Spleen (tissue), 11 donors: ENCODE data around the gene OGG1. TPM values are rescaled to one million over a fixed set of nuclear protein-coding genes. Genes with fewer than 3 reads are reported as not detected.

Source experiments
- DNase-seq: peaks from one replicate; pipeline ENCODE4 v3.0.0-alpha.2; 2020
- H3K27ac ChIP-seq, 8 donors: fragments of 200-600 bp; sonication (generic) in 7 of 8; 1 replicate in 4 of 8; 2 replicates in 4 of 8; pipeline versions ENCODE4 v1.5.0 to v1.8.0; 2016 to 2021; ENCODE audit warnings: inconsistent platforms in 4 of 8, mild to moderate bottlenecking in 4 of 8, moderate library complexity in 1 of 8
- H3K27me3 ChIP-seq, 7 donors: fragments of 200-600 bp; sonication (generic) in 6 of 7; replicated peaks in 1 of 7; 1 replicate in 4 of 7; 2 replicates in 3 of 7; pipeline versions ENCODE4 v1.5.0 to v1.8.0; 2016 to 2021; ENCODE audit warnings: inconsistent platforms in 3 of 7, mild to moderate bottlenecking in 1 of 7
- H3K36me3 ChIP-seq, 6 donors: fragments of 200-600 bp; sonication (generic) in 5 of 6; 1 replicate in 4 of 6; 2 replicates in 2 of 6; pipeline versions ENCODE4 v1.5.0 to v1.8.0; 2016 to 2021; ENCODE audit warnings: inconsistent platforms in 2 of 6
- H3K4me1 ChIP-seq, 6 donors: fragments of 200-600 bp; sonication (generic) in 5 of 6; 1 replicate in 3 of 6; 2 replicates in 3 of 6; pipeline versions ENCODE4 v1.5.0 to v1.8.0; 2016 to 2021; ENCODE audit warnings: inconsistent platforms in 3 of 6
- H3K4me3 ChIP-seq, 8 donors: fragments of 200-600 bp; sonication (generic) in 7 of 8; 1 replicate in 4 of 8; 2 replicates in 4 of 8; pipeline versions ENCODE4 v1.5.0 to v1.8.0; 2016 to 2021; ENCODE audit warnings: inconsistent platforms in 4 of 8, mild to moderate bottlenecking in 4 of 8, moderate library complexity in 2 of 8
- H3K9me3 ChIP-seq, 8 donors: fragments of 200-600 bp; sonication (generic) in 7 of 8; 1 replicate in 4 of 8; 2 replicates in 4 of 8; pipeline versions ENCODE4 v1.5.0 to v1.8.0; 2016 to 2021; ENCODE audit warnings: inconsistent platforms in 4 of 8
- CTCF ChIP-seq, 11 experiments: fragments of 200-600 bp in 7 of 11; fragments of 450-650 bp in 4 of 11; sonication (generic) in 4 of 11; IDR thresholded peaks in 8 of 11; conservative IDR thresholded peaks in 3 of 11; 1 replicate in 7 of 11; 2 replicates in 4 of 11; pipeline versions ENCODE4 v1.4.0 to v1.8.0; 2016 to 2021; ENCODE audit warnings: antibody characterized with exemption in 11 of 11, inconsistent platforms in 4 of 11, mild to moderate bottlenecking in 1 of 11
- POLR2A ChIP-seq, 3 donors: fragments of 450-650 bp; IDR thresholded peaks; one replicate each; pipeline ENCODE4 v1.5.1; 2017; ENCODE audit warnings: antibody characterized with exemption in 3 of 3, mild to moderate bottlenecking in 1 of 3
- POLR2AphosphoS5 ChIP-seq, 3 donors: sonication (generic); formaldehyde crosslinking; IDR thresholded peaks; one replicate each; pipeline ENCODE4 v1.5.1; 2017; ENCODE audit warnings: antibody characterized with exemption in 3 of 3
- WGBS, 5 donors: extraction: QIAGEN DNeasy Blood & Tissue Kit in 3 of 5; methylation state at CpG; one replicate each; pipeline versions ENCODE4 v1.1.5 to v1.1.7; 2013 to 2018; 5-methylcytosine and 5-hydroxymethylcytosine counted together
- intact Hi-C: fragments of 100-400 bp; cut with DNase I; formaldehyde crosslinking; loops from one replicate; pipeline ENCODE4 v1.15.0; 2023; ENCODE audit warnings: low total_unique reads
- polyA plus RNA-seq, 3 donors: library from polyadenylated mRNA; stranded (reverse); fragments of 200-250 nt; gene quantifications; one replicate each; pipeline ENCODE4 v1.2.1, GENCODE V29; 2013
- total RNA-seq, 7 donors: library from RNA; depleted of rRNA in 3 of 7; stranded (reverse); fragments of >200 nt in 3 of 7; fragmentation: NEBNext Ultra II Directional in 4 of 7; extraction: Animal tissue kit (Norgen Biotek cat#: 25700) in 4 of 7; gene quantifications; one replicate each; pipeline versions ENCODE4 v1.1.0 to v1.2.1, GENCODE V29; 2016 to 2021
- donor health status: healthy with polysubstance abuse.
- donor health status: DM: no; HTN: no; CAD: no; lungs with moderate emphysema.
- donor health status: DM: no; HTN: no; CAD: no.
- donor health status: Bipolar disorder and iron deficiency.
- donor health status: healthy.
- donor health status: DM: no; HTN: no; CAD: no.
- donor health status: DM: yes; HTN: yes; CAD: no.

Gene OGG1
- total and polyA plus RNA-seq, 10 donors: 9.3 to 34.5 (median 26.7) TPM

- no peaks in the 10 kb centered on the region for H3K27me3 ChIP-seq
- WGBS, 5 donors: 64 to 84% (median 81%) methylated on average over 5 of the region's 5 CpGs
- H3K4me1 ChIP-seq: peaks cover 11 to 31% (median 19%) of the 10 kb centered on the region in 6 donors
Measured at GRCh38 chr3:9746330-9746729, 3.4 kb upstream of the OGG1 start.

GRCh38 chr3:9747267-9747666 lies 2.5 kb upstream of the OGG1 start:
- intact Hi-C loops: no loop called here
- Histone ChIP-seq H3K27me3 (no peaks in the 10 kb centered on the region), H3K4me1 (peaks cover 20 to 40% (median 28%) of the 10 kb centered on the region in 6 donors), H3K36me3 (peaks cover 10 to 75% (median 65%) of the 10 kb centered on the region in 6 donors), H3K4me3 (no peak overlapping the region), H3K27ac (peak overlapping the region in 1 of 8 donors; percentile 8), H3K9me3 (no peaks in the 10 kb centered on the region)
- DNase-seq: no peak
- TF ChIP-seq CTCF (IDR thresholded peaks at IDR 0.05 in 8 of 11, conservative IDR thresholded peaks at IDR 0.05 in 3 of 11): no peak
- TF ChIP-seq POLR2AphosphoS5 (IDR thresholded peaks at IDR 0.05): no peak
- TF ChIP-seq POLR2A (IDR thresholded peaks at IDR 0.05): no peak
- WGBS, 5 donors: 85 to 90% (median 89%) methylated on average over 7 to 8 of the region's 8 CpGs

More at GRCh38 chr3:9746330-9746729, 3.4 kb upstream of the OGG1 start:
- no peak for DNase-seq
- Histone ChIP-seq H3K9me3 (no peaks in the 10 kb centered on the region), H3K36me3 (peaks cover 10 to 75% (median 68%) of the 10 kb centered on the region in 6 donors), H3K27ac (no peak overlapping the region), H3K4me3 (no peak overlapping the region)
- intact Hi-C loops: no loop called here
- TF ChIP-seq POLR2AphosphoS5 (IDR thresholded peaks at IDR 0.05) (no peak), POLR2A (IDR thresholded peaks at IDR 0.05) (no peak), CTCF (IDR thresholded peaks at IDR 0.05 in 8 of 11, conservative IDR thresholded peaks at IDR 0.05 in 3 of 11) (no peak)

- Histone ChIP-seq H3K27me3 (no peaks in the 10 kb centered on the region), H3K9me3 (no peaks in the 10 kb centered on the region), H3K27ac (no peak overlapping the region), H3K36me3 (peaks cover 7 to 75% (median 57%) of the 10 kb centered on the region in 6 donors), H3K4me1 (peaks cover 20 to 48% (median 36%) of the 10 kb centered on the region in 6 donors), H3K4me3 (no peak overlapping the region)
- TF ChIP-seq POLR2A (IDR thresholded peaks at IDR 0.05) (no peak), CTCF (IDR thresholded peaks at IDR 0.05 in 8 of 11, conservative IDR thresholded peaks at IDR 0.05 in 3 of 11) (no peak)
- no peak for DNase-seq
- 95 to 100% (median 97%) methylated on average over 2 of the region's 2 CpGs for WGBS, 5 donors
- intact Hi-C loops: no loop called here
Measured at GRCh38 chr3:9748031-9748430, 1.7 kb upstream of the OGG1 start.

GRCh38 chr3:9749296-9749644 lies 482 bp upstream of the OGG1 start:
- intact Hi-C loops: no loop called here
- DNase-seq: no peak

More at GRCh38 chr3:9749296-9749644, 482 bp upstream of the OGG1 start:
- Histone ChIP-seq H3K27me3 (no peaks in the 10 kb centered on the region), H3K36me3 (peaks cover 6 to 75% (median 49%) of the 10 kb centered on the region in 6 donors), H3K27ac (peak overlapping the region; percentile 78 to 97 (median 94)), H3K9me3 (no peaks in the 10 kb centered on the region), H3K4me1 (peaks cover 20 to 57% (median 38%) of the 10 kb centered on the region in 6 donors), H3K4me3 (peak overlapping the region; percentile 46 to 86 (median 69))
- 11 to 22% (median 20%) methylated on average over 16 to 19 of the region's 19 CpGs for WGBS, 5 donors
- no peak for TF ChIP-seq POLR2AphosphoS5 (IDR thresholded peaks at IDR 0.05)
- TF ChIP-seq CTCF (IDR thresholded peaks at IDR 0.05 in 8 of 11, conservative IDR thresholded peaks at IDR 0.05 in 3 of 11): peak in 1 of 11 experiments; percentile 12
- no peak for TF ChIP-seq POLR2A (IDR thresholded peaks at IDR 0.05)
